Measurements from ENCODE around the gene RFX5. TPM values are rescaled to one million over a fixed set of nuclear protein-coding genes. Genes with fewer than 3 reads are reported as not detected.
A peak's percentile ranks its signal among the peaks of the same experiment; 100 is the strongest.

RFX5 gene
- total and polyA plus RNA-seq, 7 donors = 4.7 to 38.7 (median 17.7) TPM

DNA sequence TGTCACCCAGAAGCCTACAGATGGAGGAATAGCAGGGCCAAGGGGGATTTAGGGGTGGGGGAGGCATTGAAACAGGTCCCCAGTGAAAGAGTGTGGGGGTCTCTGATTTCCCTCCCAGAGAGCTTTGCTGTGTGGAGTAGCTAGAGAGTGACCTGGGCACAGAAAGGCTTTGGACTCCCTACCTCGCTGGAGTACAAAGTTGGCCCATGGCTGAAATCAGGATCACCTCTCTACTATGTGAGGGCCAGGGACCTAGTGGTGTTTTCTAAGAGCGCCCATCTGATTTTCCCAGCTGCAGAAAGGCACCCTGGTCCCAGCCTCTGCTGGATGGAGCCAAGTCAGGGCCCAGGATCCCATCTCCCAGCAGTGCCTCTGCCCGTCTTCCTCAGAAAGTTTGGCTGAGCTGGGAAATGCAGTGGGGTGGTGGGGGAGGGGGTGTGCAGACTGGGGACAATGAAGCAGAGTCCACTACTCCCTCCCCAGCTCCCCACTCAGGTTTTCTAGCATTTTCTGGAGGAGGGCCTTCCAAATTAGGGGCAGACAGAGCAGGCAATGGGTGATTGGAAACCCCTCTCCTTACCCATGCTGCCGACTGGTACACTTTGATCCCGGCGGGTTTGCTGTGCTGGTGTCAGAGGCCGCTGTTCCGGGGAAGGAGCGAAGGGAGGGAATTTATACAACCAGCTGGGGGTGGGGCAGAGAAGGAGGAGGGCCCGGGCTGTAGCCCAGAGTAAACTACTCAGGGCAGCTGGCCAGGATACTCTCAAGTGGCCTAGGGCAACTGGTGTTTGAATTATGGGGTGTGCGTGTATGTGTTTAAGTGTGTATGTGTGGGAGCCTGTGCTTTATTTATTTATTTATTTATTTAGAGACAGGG, 25.2 kb upstream of the RFX5 start, which contains the start of gene SELENBP1:
Gene SELENBP1 (minus strand): TSS at position 648 of the 877 bp plus-strand sequence. CDS start 64 bp downstream, at position 584.
- WGBS, 3 donors = 4 to 19% (median 10%) methylated on average over 11 of the region's 11 CpGs
- TF ChIP-seq, protein P1, sequence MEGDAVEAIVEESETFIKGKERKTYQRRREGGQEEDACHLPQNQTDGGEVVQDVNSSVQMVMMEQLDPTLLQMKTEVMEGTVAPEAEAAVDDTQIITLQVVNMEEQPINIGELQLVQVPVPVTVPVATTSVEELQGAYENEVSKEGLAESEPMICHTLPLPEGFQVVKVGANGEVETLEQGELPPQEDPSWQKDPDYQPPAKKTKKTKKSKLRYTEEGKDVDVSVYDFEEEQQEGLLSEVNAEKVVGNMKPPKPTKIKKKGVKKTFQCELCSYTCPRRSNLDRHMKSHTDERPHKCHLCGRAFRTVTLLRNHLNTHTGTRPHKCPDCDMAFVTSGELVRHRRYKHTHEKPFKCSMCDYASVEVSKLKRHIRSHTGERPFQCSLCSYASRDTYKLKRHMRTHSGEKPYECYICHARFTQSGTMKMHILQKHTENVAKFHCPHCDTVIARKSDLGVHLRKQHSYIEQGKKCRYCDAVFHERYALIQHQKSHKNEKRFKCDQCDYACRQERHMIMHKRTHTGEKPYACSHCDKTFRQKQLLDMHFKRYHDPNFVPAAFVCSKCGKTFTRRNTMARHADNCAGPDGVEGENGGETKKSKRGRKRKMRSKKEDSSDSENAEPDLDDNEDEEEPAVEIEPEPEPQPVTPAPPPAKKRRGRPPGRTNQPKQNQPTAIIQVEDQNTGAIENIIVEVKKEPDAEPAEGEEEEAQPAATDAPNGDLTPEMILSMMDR (IDR thresholded peaks at IDR 0.05) = no peak
- H3K4me3 ChIP-seq = peak within 1 kb of the TSS; percentile 76
- peak; percentile 71 to 88 (median 86) for ATAC-seq
- peaks cover 44% of the 10 kb centered on the region for H3K4me1 ChIP-seq
- no peaks in the 10 kb centered on the region for H3K9me3 ChIP-seq
- H3K27ac ChIP-seq = peak within 1 kb of the TSS; percentile 73
- no peaks in the 10 kb centered on the region for H3K27me3 ChIP-seq (ENCODE audit: insufficient read depth in 3 of 3, low read length in 2 of 3)
- intact Hi-C loops (cut with DNase I) = no loop called here
- DNase-seq = peak; percentile 69 to 89
- H3K36me3 ChIP-seq (ENCODE audit: insufficient read depth in 1 of 2, low read depth in 1 of 2) = peaks cover 0 to 17% of the 10 kb centered on the region in 2 donors

DNA sequence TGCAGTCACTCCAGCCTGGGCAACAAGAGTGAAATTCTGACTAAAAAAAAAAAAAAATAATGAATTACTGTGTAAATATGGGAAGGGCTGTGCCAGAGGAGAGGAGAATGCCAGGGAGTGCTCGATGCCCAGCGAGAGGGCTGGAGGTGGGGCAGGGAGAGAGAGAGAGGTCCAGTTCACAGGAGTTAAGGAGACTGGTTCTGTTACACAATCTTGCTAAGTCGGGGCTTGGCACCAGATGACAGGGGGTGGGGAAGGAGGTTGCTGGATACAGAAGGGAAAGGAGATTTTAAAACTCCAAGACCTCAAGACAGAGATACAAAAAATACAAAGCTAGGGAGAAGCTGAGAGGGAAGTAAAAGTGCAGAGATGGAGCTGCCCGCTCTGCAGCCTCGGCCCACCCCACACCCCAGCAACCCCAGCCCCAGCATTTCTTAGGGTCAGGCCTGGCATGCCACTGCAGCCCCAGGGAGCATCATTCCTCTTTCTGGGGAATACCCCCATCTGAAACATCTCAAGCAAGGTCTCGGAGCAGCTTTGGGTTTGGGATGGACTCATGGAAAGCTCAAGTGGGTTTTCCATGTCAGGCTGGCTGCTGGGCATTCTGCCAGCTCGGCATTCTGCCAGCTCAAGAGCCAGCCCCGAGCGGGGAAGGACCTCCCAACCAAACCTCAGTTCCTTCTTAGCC, 24.5 kb upstream of the RFX5 start:
- Histone ChIP-seq H3K36me3 (ENCODE audit: insufficient read depth in 1 of 2, low read depth in 1 of 2) (peaks cover 1 to 22% of the 10 kb centered on the region in 2 donors), H3K9me3 (no peaks in the 10 kb centered on the region), H3K27ac (peak overlapping the region; percentile 73), H3K4me1 (peaks cover 44% of the 10 kb centered on the region), H3K4me3 (peak overlapping the region; percentile 76), H3K27me3 (ENCODE audit: insufficient read depth in 3 of 3, low read length in 2 of 3) (no peaks in the 10 kb centered on the region)
- TF ChIP-seq, protein P1 (IDR thresholded peaks at IDR 0.05) = no peak
- WGBS, 3 donors = 14 to 27% (median 16%) methylated on average over 9 of the region's 9 CpGs
- DNase-seq = peak; percentile 66 to 81
- peak; percentile 42 to 79 (median 66) for ATAC-seq
- intact Hi-C loops (cut with DNase I) = no loop called here

DNA sequence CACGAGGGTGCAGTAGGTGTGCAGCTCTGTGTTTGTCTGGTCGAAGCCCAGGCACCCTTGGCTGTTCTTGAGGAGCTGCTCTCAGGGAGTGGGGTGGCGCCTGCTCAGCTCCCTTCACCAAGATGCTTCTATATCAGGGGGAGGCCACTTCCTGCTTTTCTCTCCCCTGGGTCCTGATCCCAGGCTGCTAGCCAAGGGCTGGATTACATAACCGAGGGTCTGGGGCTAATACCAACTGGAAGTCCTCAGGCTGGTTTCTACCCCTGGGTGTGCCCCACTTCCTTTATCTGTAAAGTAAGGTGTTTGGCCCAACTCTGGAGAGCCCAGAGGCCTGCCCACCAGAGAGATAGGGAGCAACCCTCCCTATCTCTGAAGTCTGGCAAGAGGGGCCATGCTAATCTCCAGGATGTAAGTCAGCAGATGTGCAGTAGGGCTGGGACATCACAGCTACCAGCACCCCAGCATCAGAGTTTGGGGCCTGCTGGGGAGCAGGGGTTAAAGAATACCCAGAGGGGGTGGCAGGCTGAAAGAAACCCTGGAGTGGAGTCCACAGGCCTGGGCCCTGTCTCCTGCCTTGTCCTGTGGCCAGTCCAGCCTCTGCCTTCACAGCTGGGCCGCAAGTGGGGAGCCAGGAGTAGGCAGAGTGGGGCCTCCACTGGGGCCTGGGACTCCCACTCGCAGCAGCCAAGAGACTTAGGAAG, 23.3 kb upstream of the RFX5 start:
- Histone ChIP-seq H3K4me1 (peaks cover 44% of the 10 kb centered on the region), H3K27ac (peak overlapping the region; percentile 73), H3K4me3 (peak overlapping the region; percentile 19), H3K27me3 (ENCODE audit: insufficient read depth in 3 of 3, low read length in 2 of 3) (no peaks in the 10 kb centered on the region), H3K9me3 (no peaks in the 10 kb centered on the region), H3K36me3 (ENCODE audit: insufficient read depth in 1 of 2, low read depth in 1 of 2) (peaks cover 2 to 34% of the 10 kb centered on the region in 2 donors)
- 41 to 56% (median 49%) methylated on average over 6 of the region's 6 CpGs for WGBS, 3 donors
- DNase-seq = peak; percentile 25 to 72
- TF ChIP-seq, protein P1 (IDR thresholded peaks at IDR 0.05) = no peak
- ATAC-seq = no peak
- intact Hi-C loops (cut with DNase I) = no loop called here

DNA sequence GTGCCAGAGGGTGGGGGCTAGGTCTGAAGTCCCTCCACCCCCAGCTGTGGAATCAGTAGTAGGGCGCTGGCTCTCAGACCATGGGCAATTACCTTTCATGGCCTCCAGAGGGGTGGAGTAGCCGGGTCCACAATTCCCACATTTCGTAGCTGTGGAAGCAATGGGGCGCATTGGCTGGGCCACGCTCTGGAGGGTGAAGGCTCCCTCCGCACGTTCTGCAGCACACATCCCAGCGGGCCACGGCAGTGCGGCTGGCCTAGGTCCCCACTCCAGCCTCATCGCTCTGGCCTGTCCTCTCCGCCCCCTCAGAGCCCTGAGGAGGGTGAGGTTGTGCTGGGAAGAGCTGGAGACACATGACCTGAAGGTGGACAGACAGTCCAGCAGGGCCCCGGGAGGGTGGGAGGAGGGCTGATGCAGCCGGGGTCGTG, 22.6 kb upstream of the RFX5 start:
- TF ChIP-seq, protein P1 (IDR thresholded peaks at IDR 0.05) = no peak
- peak overlapping the region; percentile 19 for H3K4me3 ChIP-seq
- H3K9me3 ChIP-seq = no peaks in the 10 kb centered on the region
- H3K27me3 ChIP-seq (ENCODE audit: insufficient read depth in 3 of 3, low read length in 2 of 3) = no peaks in the 10 kb centered on the region
- no peak for DNase-seq
- peaks cover 44% of the 10 kb centered on the region for H3K4me1 ChIP-seq
- intact Hi-C loops (cut with DNase I) = no loop called here
- 75 to 79% (median 79%) methylated on average over 15 of the region's 15 CpGs for WGBS, 3 donors
- peaks cover 2 to 41% of the 10 kb centered on the region in 2 donors for H3K36me3 ChIP-seq (ENCODE audit: insufficient read depth in 1 of 2, low read depth in 1 of 2)
- ATAC-seq = no peak
- no peak overlapping the region for H3K27ac ChIP-seq

Measured in psoas muscle (tissue), 8 donors.